Naive thymus-derived CD4-positive, alpha-beta T cell (primary cell): ENCODE results near the gene CD7. TPM values are rescaled to one million over a fixed set of nuclear protein-coding genes. Genes with fewer than 3 reads are reported as not detected.

Source experiments
- ATAC-seq: fragments of 150-1000 bp; cut with Tn5 transposase; 2 replicates; pipeline ENCODE4 v1.10.0; 2021; ENCODE audit warnings: mild to moderate bottlenecking, moderate library complexity
- CTCF ChIA-PET: fragments of 350-600 bp; sonication (Branson Sonifier 250); formaldehyde crosslinking; loops from one replicate; lab custom pipeline; 2021; ENCODE audit warnings: antibody characterized with exemption; lab: Charles Lee
- POLR2A ChIA-PET: fragments of 350-600 bp; sonication (Branson Sonifier 250); formaldehyde crosslinking; loops from one replicate; lab custom pipeline; 2021; ENCODE audit warnings: antibody characterized with exemption, inconsistent platforms; lab: Charles Lee
- DNase-seq, 9 donors: peaks; one replicate each; pipeline versions ENCODE4 v3.0.0 to v3.0.0-alpha.2; 2020 to 2022; ENCODE audit warnings: mixed read lengths in 1 of 9
- H3K27ac ChIP-seq: one replicate; pipeline ENCODE4 v1.7.0; 2013; ENCODE audit warnings: mild to moderate bottlenecking, low read depth, low read length, moderate library complexity
- H3K27me3 ChIP-seq, 2 donors: one replicate each; pipeline ENCODE4 v1.7.0; 2013; ENCODE audit warnings: low read length in 2 of 2, mild to moderate bottlenecking in 2 of 2, moderate library complexity in 2 of 2; ENCODE audit not compliant: control insufficient read depth in 2 of 2, insufficient read depth in 2 of 2
- H3K36me3 ChIP-seq, 3 experiments: 1 replicate in 2 of 3; 2 replicates in 1 of 3; pipeline ENCODE4 v1.7.0; 2013; ENCODE audit warnings: low read length in 3 of 3, mild to moderate bottlenecking in 3 of 3, moderate library complexity in 1 of 3; ENCODE audit not compliant: insufficient read depth in 3 of 3, control insufficient read depth in 2 of 3
- H3K4me1 ChIP-seq, 2 donors: one replicate each; pipeline ENCODE4 v1.7.0; 2013; ENCODE audit warnings: low read length in 2 of 2, mild to moderate bottlenecking in 2 of 2, moderate library complexity in 1 of 2; ENCODE audit not compliant: control insufficient read depth in 2 of 2, insufficient read depth in 2 of 2
- H3K4me3 ChIP-seq: 2 replicates; pipeline ENCODE4 v1.7.0; 2013; ENCODE audit warnings: mild to moderate bottlenecking, low read length
- H3K9me3 ChIP-seq, 3 experiments: 1 replicate in 2 of 3; 2 replicates in 1 of 3; pipeline ENCODE4 v1.7.0; 2013; ENCODE audit warnings: low read length in 3 of 3; ENCODE audit not compliant: control insufficient read depth in 2 of 3
- H3K27ac Mint-ChIP-seq, 9 donors: one replicate each; pipeline ENCODE4 v1.8.0; 2020 to 2022; ENCODE audit warnings: mixed read lengths in 9 of 9, mild to moderate bottlenecking in 8 of 9, moderate library complexity in 5 of 9, inconsistent platforms in 2 of 9
- H3K27me3 Mint-ChIP-seq, 5 donors: one replicate each; pipeline ENCODE4 v1.8.0; 2021 to 2022; ENCODE audit warnings: mixed read lengths in 5 of 5, mild to moderate bottlenecking in 1 of 5
- H3K36me3 Mint-ChIP-seq, 5 donors: one replicate each; pipeline ENCODE4 v1.8.0; 2020 to 2022; ENCODE audit warnings: mixed read lengths in 5 of 5, mild to moderate bottlenecking in 3 of 5, inconsistent platforms in 1 of 5
- H3K4me1 Mint-ChIP-seq, 7 donors: one replicate each; pipeline ENCODE4 v1.8.0; 2020 to 2022; ENCODE audit warnings: mixed read lengths in 7 of 7, mild to moderate bottlenecking in 3 of 7, inconsistent platforms in 1 of 7
- H3K4me3 Mint-ChIP-seq, 10 donors: one replicate each; pipeline ENCODE4 v1.8.0; 2020 to 2022; ENCODE audit warnings: mild to moderate bottlenecking in 10 of 10, mixed read lengths in 10 of 10, moderate library complexity in 6 of 10, inconsistent platforms in 2 of 10
- H3K9me3 Mint-ChIP-seq, 11 donors: one replicate each; pipeline ENCODE4 v1.8.0; 2020 to 2022; ENCODE audit warnings: mixed read lengths in 11 of 11, mild to moderate bottlenecking in 4 of 11, inconsistent platforms in 1 of 11, moderate library complexity in 1 of 11
- intact Hi-C, 2 donors: fragments of 100-400 bp; cut with micrococcal nuclease; formaldehyde crosslinking; loops; one replicate each; pipeline ENCODE4 v1.15.1; 2023
- polyA plus RNA-seq, 2 donors: library from polyadenylated mRNA; unstranded; fragments of 300-500 nt; fragmentation: Illumina TruSeq; gene quantifications; one replicate each; pipeline ENCODE4 v1.2.3, GENCODE V29; 2021
- total RNA-seq, 6 experiments: library from RNA in 5 of 6; stranded (reverse) in 5 of 6; gene quantifications; 1 replicate in 5 of 6; 2 replicates in 1 of 6; pipeline ENCODE4 v1.2.3 and lab custom pipeline; 2021 to 2026

The CD7 gene
- total and polyA plus RNA-seq, 7 experiments from 2014 or later, result 61.9 to 390 (median 169) TPM

- ChIA-PET CTCF (interaction anchor here (0.5 to 0.6 kb wide), 2 partner anchors 64 to 350 kb away, joined by 3 to 4 read pairs; no protein-coding TSS in a partner anchor), POLR2A (interaction anchor here (2.2 kb wide), 1 partner anchor 31 kb away, joined by 7 read pairs; no protein-coding TSS in a partner anchor)
- H3K9me3 ChIP-seq, result no peaks in the 10 kb centered on the region
- intact Hi-C loops, result no loop called here
- DNase-seq (no peak), ATAC-seq (no peak)
- peaks cover 11 to 77% (median 21%) of the 10 kb centered on the region in 3 experiments for H3K36me3 ChIP-seq
- H3K9me3 Mint-ChIP-seq, result no peaks in the 10 kb centered on the region
- no peaks in the 10 kb centered on the region for H3K27me3 ChIP-seq
- H3K27ac Mint-ChIP-seq, result peak overlapping the region in 6 of 9 donors; percentile 21 to 90 (median 58)
- H3K4me1 ChIP-seq, result peaks cover 33 to 38% of the 10 kb centered on the region in 2 donors
- no peak overlapping the region for H3K4me3 ChIP-seq
- peaks cover 0 to 50% (median 16%) of the 10 kb centered on the region in 5 donors for H3K36me3 Mint-ChIP-seq
- H3K4me3 Mint-ChIP-seq, result no peak overlapping the region
- peaks cover 38 to 68% (median 62%) of the 10 kb centered on the region in 7 donors for H3K4me1 Mint-ChIP-seq
- H3K27ac ChIP-seq, result no peak overlapping the region
- H3K27me3 Mint-ChIP-seq, result no peaks in the 10 kb centered on the region
Measured at GRCh38 chr17:82266142-82266541, 51.3 kb downstream of the CD7 start.

Other genes with a start within 250 kb of the CD7 start
- 100 to 1,000 TPM in 2 of 5 experiments, 10 to 100 TPM in 3; 24.3 to 168 (median 59.0) TPM for gene FASN, start 219.4 kb downstream of the CD7 start, total RNA-seq
- 1 to 10 TPM in 1 of 2 donors, under 1 TPM in 1; 0.96 to 1.5 TPM for gene FASN, start 219.4 kb downstream of the CD7 start, polyA plus RNA-seq
- 100 to 1,000 TPM in 2 of 5 experiments, 10 to 100 TPM in 3; 75.7 to 127 (median 95.0) TPM for gene CCDC57, start 104.8 kb downstream of the CD7 start, total RNA-seq
- gene CCDC57, start 104.8 kb downstream of the CD7 start, polyA plus RNA-seq, result 10 to 100 TPM; 32.1 to 36.8 TPM
- 100 to 1,000 TPM in 2 of 5 experiments, 10 to 100 TPM in 3; 14.6 to 264 (median 67.0) TPM for gene SLC16A3, start 88.6 kb downstream of the CD7 start, total RNA-seq
- gene SLC16A3, start 88.6 kb downstream of the CD7 start, polyA plus RNA-seq, result 1 to 10 TPM; 1.4 to 1.9 TPM
- gene CSNK1D, start 43.9 kb downstream of the CD7 start, total RNA-seq, result 100 to 1,000 TPM; 144 to 249 (median 176) TPM
- 10 to 100 TPM; 46.1 to 81.3 TPM for gene CSNK1D, start 43.9 kb downstream of the CD7 start, polyA plus RNA-seq
- gene SECTM1, start 16.2 kb upstream of the CD7 start, total RNA-seq, result 10 to 100 TPM in 2 of 5 experiments, 1 to 10 TPM in 3; 2.3 to 32.4 (median 5.1) TPM
- gene SECTM1, start 16.2 kb upstream of the CD7 start, polyA plus RNA-seq, result 1 to 10 TPM; 1.5 to 3.2 TPM
- not detected for gene TEX19, start 41.6 kb upstream of the CD7 start, total RNA-seq
- not detected for gene TEX19, start 41.6 kb upstream of the CD7 start, polyA plus RNA-seq
- not detected for gene UTS2R, start 54.2 kb upstream of the CD7 start, total RNA-seq
- gene UTS2R, start 54.2 kb upstream of the CD7 start, polyA plus RNA-seq, result not detected
- gene HEXD, start 100.7 kb upstream of the CD7 start, total RNA-seq, result 100 to 1,000 TPM in 2 of 5 experiments, 10 to 100 TPM in 3; 62.7 to 153 (median 66.9) TPM
- gene HEXD, start 100.7 kb upstream of the CD7 start, polyA plus RNA-seq, result 10 to 100 TPM; 12.5 to 18.1 TPM
- 10 to 100 TPM; 21.9 to 34.6 (median 32.3) TPM for gene OGFOD3, start 101.0 kb upstream of the CD7 start, total RNA-seq
- 10 to 100 TPM; 29.7 to 42.1 TPM for gene OGFOD3, start 101.0 kb upstream of the CD7 start, polyA plus RNA-seq
- gene CYBC1, start 133.1 kb upstream of the CD7 start, total RNA-seq, result 100 to 1,000 TPM; 112 to 385 (median 199) TPM
- 100 to 1,000 TPM; 168 to 178 TPM for gene CYBC1, start 133.1 kb upstream of the CD7 start, polyA plus RNA-seq
- gene NARF, start 141.1 kb upstream of the CD7 start, total RNA-seq, result 100 to 1,000 TPM in 1 of 5 experiments, 10 to 100 TPM in 4; 59.8 to 188 (median 67.1) TPM
- gene NARF, start 141.1 kb upstream of the CD7 start, polyA plus RNA-seq, result 100 to 1,000 TPM; 102 to 103 TPM
- gene FOXK2, start 202.1 kb upstream of the CD7 start, total RNA-seq, result 10 to 100 TPM; 36.5 to 67.1 (median 48.4) TPM
- gene FOXK2, start 202.1 kb upstream of the CD7 start, polyA plus RNA-seq, result 1 to 10 TPM; 4.2 to 4.8 TPM